HCT116 (cell line): ENCODE measurements around the gene NUCB1. TPM values are rescaled to one million over a fixed set of nuclear protein-coding genes. Genes with fewer than 3 reads are reported as not detected.

Experiments used
- ATAC-seq: fragments of 200-7000 bp; cut with Tn5 transposase; 2 replicates; pipeline ENCODE4 v1.9.1; 2020; ENCODE audit warnings: mild to moderate bottlenecking, moderate library complexity
- BruUV-seq: library from RNA; stranded (reverse); fragments of 400-500 nt; replicated peaks from 2 replicates; lab custom pipeline; 2021; lab: Mats Ljungman, UMichigan
- CTCF ChIA-PET: fragments of 300-600 bp; sonication (Branson Sonifier 250); formaldehyde crosslinking; loops from one replicate; lab custom pipeline; 2021; ENCODE audit warnings: antibody characterized with exemption; lab: Charles Lee
- POLR2A ChIA-PET: fragments of 300-600, 350-600 bp; sonication (Branson Sonifier 250); formaldehyde crosslinking; loops from one replicate; lab custom pipeline; 2021; ENCODE audit warnings: antibody characterized with exemption; lab: Charles Lee
- RAD21 ChIA-PET, 2 experiments: fragments of 300-600 bp; sonication (Branson Sonifier 250); formaldehyde crosslinking; loops; one replicate each; lab custom pipeline; 2023; ENCODE audit warnings: low total read pairs in 2 of 2; ENCODE audit not compliant: uncharacterized antibody in 2 of 2, unreplicated experiment in 2 of 2, low non-redundant PET in 1 of 2; lab: Charles Lee
- DNase-seq: peaks from one replicate; pipeline ENCODE4 v3.0.0-alpha.2; 2010; ENCODE audit warnings: low read depth, low spot score
- H2AFZ ChIP-seq: fragments of 200-600 bp; shearing (Covaris generic), sonication (generic); 2 replicates; pipeline ENCODE4 v1.6.1; 2017; ENCODE audit warnings: low read depth, mixed run types, mixed read lengths, antibody characterized with exemption, low read length; ENCODE audit not compliant: poor library complexity, severe bottlenecking
- H3K27ac ChIP-seq: 2 replicates; pipeline ENCODE4 v1.5.1; 2012; ENCODE audit warnings: low read depth, low read length
- H3K27me3 ChIP-seq: fragments of 200-600 bp; sonication (generic); 2 replicates; pipeline ENCODE4 v1.6.1; 2016; ENCODE audit warnings: mixed run types, low read length, mixed read lengths; ENCODE audit not compliant: insufficient read depth
- H3K36me3 ChIP-seq, 2 experiments: fragments of 200-500 bp in 1 of 2; fragments of 200-600 bp in 1 of 2; sonication (Bioruptor generic) in 1 of 2; sonication (generic) in 1 of 2; 2 replicates each; pipeline versions ENCODE4 v1.5.1 to v1.6.1; 2014 to 2016; ENCODE audit warnings: low read length in 2 of 2, inconsistent platforms in 1 of 2, mixed read lengths in 1 of 2, mixed run types in 1 of 2; ENCODE audit not compliant: insufficient read depth in 2 of 2, control insufficient read depth in 1 of 2
- H3K4me1 ChIP-seq, 2 experiments: fragments of 200-600 bp in 1 of 2; sonication (generic) in 1 of 2; 2 replicates each; pipeline versions ENCODE4 v1.5.1 to v1.6.1; 2012 to 2017; ENCODE audit warnings: low read length in 2 of 2, inconsistent platforms in 1 of 2, mild to moderate bottlenecking in 1 of 2, mixed read lengths in 1 of 2, mixed run types in 1 of 2, moderate library complexity in 1 of 2; ENCODE audit not compliant: insufficient read depth in 2 of 2, control insufficient read depth in 1 of 2
- H3K4me2 ChIP-seq: fragments of 200-600 bp; sonication (generic); 2 replicates; pipeline ENCODE4 v1.6.1; 2017; ENCODE audit warnings: mixed run types, low read length, mixed read lengths
- H3K4me3 ChIP-seq, 2 experiments: fragments of 200-600 bp in 1 of 2; sonication (generic) in 1 of 2; replicated peaks in 1 of 2; 2 replicates each; pipeline ENCODE4 v1.5.1; 2011 to 2016; ENCODE audit warnings: low read length in 2 of 2, control low read depth in 1 of 2, low read depth in 1 of 2, mild to moderate bottlenecking in 1 of 2, mixed read lengths in 1 of 2, mixed run types in 1 of 2
- H3K79me2 ChIP-seq: fragments of 200-600 bp; sonication (generic); 2 replicates; pipeline ENCODE4 v1.6.1; 2017; ENCODE audit warnings: mild to moderate bottlenecking, mixed run types, low read length, moderate library complexity, mixed read lengths; ENCODE audit not compliant: insufficient read depth
- H3K9ac ChIP-seq: fragments of 200-600 bp; sonication (generic); 2 replicates; pipeline ENCODE4 v1.6.1; 2016; ENCODE audit warnings: low read length, mixed read lengths
- H3K9me2 ChIP-seq: fragments of 200-600 bp; sonication (generic), shearing (Covaris generic); 2 replicates; pipeline ENCODE4 v1.6.1; 2017; ENCODE audit warnings: mixed run types, mild to moderate bottlenecking, moderate library complexity; ENCODE audit not compliant: insufficient read depth
- H3K9me3 ChIP-seq, 2 experiments: fragments of 200-500 bp in 1 of 2; fragments of 200-600 bp in 1 of 2; sonication (Bioruptor generic) in 1 of 2; sonication (generic) in 1 of 2; 2 replicates each; pipeline ENCODE4 v1.6.1; 2014 to 2017; ENCODE audit warnings: low read length in 2 of 2, mixed read lengths in 2 of 2, inconsistent platforms in 1 of 2, low read depth in 1 of 2, mild to moderate bottlenecking in 1 of 2, mixed run types in 1 of 2, moderate library complexity in 1 of 2; ENCODE audit not compliant: control insufficient read depth in 1 of 2, insufficient read depth in 1 of 2
- H4K20me1 ChIP-seq: fragments of 200-600 bp; sonication (generic), shearing (Covaris generic); 2 replicates; pipeline ENCODE4 v1.6.1; 2017; ENCODE audit warnings: mixed run types, mild to moderate bottlenecking, moderate library complexity; ENCODE audit not compliant: insufficient read depth
- ELF1 ChIP-seq: IDR thresholded peaks from 2 replicates; pipeline ENCODE4 v1.6.1; 2012; ENCODE audit warnings: low read depth, borderline replicate concordance
- JUND ChIP-seq: IDR thresholded peaks from 2 replicates; pipeline ENCODE4 v1.6.1; 2012
- POLR2A ChIP-seq: IDR thresholded peaks from 2 replicates; pipeline ENCODE4 v1.7.0; 2011; ENCODE audit warnings: borderline replicate concordance; ENCODE audit not compliant: insufficient read depth, insufficient read length; ENCODE audit errors: extremely low read depth
- SP1 ChIP-seq: IDR thresholded peaks from 2 replicates; pipeline ENCODE4 v1.6.1; 2012; ENCODE audit warnings: low read depth
- TCF7L2 ChIP-seq: IDR thresholded peaks from 2 replicates; pipeline ENCODE4 v1.7.0; 2011; ENCODE audit warnings: borderline replicate concordance, inconsistent platforms; ENCODE audit not compliant: insufficient read depth, insufficient read length; ENCODE audit errors: extremely low read depth
- ZFX ChIP-seq: fragments of 450-650 bp; IDR thresholded peaks from 2 replicates; pipeline ENCODE4 v1.6.1; 2017
- ZNF274 ChIP-seq: fragments of 200-500 bp; sonication (Bioruptor generic); IDR thresholded peaks from 2 replicates; pipeline ENCODE4 v1.6.1; 2014; ENCODE audit warnings: mild to moderate bottlenecking, low read depth, low read length, inconsistent platforms
- intact Hi-C: fragments of 100-400 bp; cut with micrococcal nuclease; formaldehyde crosslinking; loops from 2 replicates; pipeline ENCODE4 v1.10.0; 2022
- total RNA-seq: library from RNA; stranded (reverse); gene quantifications from one replicate; pipeline ENCODE4 v1.2.1, GENCODE V29; 2021; ENCODE audit not compliant: unreplicated experiment
- TF ChIP-seq, protein P1 (sequence below): IDR thresholded peaks from 2 replicates; pipeline ENCODE4 v1.6.1; 2011; ENCODE audit warnings: mild to moderate bottlenecking, low read length, moderate library complexity; ENCODE audit not compliant: insufficient replicate concordance; ENCODE audit errors: extremely low read depth
- TF ChIP-seq, protein P2 (sequence below), 3 experiments: fragments of 200-600 bp in 1 of 3; sonication (generic) in 1 of 3; IDR thresholded peaks in 2 of 3; conservative IDR thresholded peaks in 1 of 3; 2 replicates each; pipeline ENCODE4 v1.5.1; 2012 to 2017; ENCODE audit warnings: low read depth in 2 of 3, low read length in 2 of 3, antibody characterized with exemption in 1 of 3, borderline replicate concordance in 1 of 3, control low read depth in 1 of 3, mild to moderate bottlenecking in 1 of 3, mixed read lengths in 1 of 3, mixed run types in 1 of 3, moderate library complexity in 1 of 3; ENCODE audit not compliant: insufficient read depth in 1 of 3
- TF ChIP-seq, protein P3 (sequence below): IDR thresholded peaks from 2 replicates; pipeline ENCODE4 v1.6.1; 2012
- TF ChIP-seq, protein P4 (sequence below): IDR thresholded peaks from 2 replicates; pipeline ENCODE4 v1.6.1; 2012; ENCODE audit warnings: low read depth

The NUCB1 gene
- total RNA-seq, 1 experiment from 2014 or later: 88.8 TPM

DNA sequence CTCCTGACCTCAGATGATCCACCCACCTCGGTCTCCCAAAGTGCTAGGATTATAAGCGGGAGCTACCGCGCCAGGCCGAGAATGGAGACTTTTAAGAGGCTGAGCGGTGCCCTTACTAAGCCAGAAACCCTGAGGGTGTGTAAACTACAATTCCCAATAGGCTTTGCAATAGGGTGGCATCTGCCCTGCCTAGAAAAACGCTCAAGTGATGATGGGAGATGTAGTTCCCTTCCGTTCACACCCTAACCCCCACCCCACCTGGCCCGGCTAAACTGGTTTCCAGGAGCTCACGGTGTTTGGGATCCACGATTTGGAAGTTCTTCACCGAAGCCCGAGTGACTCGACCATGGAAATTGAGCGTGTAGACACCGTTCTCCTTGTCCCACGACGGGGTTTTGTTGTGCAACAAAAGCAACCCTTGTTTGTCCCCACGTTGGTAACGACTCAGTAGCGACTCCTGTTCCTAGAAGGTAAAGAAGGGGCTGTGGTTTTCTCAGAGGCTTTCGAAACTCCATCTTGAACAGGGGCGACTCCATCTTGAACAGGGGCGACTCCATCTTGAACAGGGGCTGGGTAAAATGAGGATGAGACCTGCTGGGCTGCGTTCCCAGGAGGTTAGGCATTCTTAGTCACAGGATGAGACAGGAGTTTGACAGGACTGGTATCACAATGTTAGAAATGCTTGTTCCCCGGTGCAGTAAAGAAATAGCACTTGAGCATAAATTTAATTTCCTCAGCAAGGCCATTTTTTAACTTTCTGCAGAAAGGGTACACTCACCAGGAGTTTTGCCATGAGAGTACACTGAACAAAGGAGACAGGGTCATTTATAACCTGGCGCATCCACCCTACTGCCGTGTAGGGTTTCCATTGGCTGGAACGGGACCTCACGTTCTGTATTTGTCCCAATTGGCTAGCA is 18.1 kb upstream of the NUCB1 start:
- intact Hi-C loops: no loop called here
- RAD21 ChIA-PET: no interaction called here
- H3K9me2 ChIP-seq: no peaks in the 10 kb centered on the region
- TF ChIP-seq TCF7L2 (no peak), POLR2A (no peak), JUND (no peak), ELF1 (no peak), ZFX (no peak), ZNF274 (no peak), SP1 (no peak)
- TF ChIP-seq, protein P1, sequence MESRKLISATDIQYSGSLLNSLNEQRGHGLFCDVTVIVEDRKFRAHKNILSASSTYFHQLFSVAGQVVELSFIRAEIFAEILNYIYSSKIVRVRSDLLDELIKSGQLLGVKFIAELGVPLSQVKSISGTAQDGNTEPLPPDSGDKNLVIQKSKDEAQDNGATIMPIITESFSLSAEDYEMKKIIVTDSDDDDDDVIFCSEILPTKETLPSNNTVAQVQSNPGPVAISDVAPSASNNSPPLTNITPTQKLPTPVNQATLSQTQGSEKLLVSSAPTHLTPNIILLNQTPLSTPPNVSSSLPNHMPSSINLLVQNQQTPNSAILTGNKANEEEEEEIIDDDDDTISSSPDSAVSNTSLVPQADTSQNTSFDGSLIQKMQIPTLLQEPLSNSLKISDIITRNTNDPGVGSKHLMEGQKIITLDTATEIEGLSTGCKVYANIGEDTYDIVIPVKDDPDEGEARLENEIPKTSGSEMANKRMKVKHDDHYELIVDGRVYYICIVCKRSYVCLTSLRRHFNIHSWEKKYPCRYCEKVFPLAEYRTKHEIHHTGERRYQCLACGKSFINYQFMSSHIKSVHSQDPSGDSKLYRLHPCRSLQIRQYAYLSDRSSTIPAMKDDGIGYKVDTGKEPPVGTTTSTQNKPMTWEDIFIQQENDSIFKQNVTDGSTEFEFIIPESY: no peak
- TF ChIP-seq, protein P2, sequence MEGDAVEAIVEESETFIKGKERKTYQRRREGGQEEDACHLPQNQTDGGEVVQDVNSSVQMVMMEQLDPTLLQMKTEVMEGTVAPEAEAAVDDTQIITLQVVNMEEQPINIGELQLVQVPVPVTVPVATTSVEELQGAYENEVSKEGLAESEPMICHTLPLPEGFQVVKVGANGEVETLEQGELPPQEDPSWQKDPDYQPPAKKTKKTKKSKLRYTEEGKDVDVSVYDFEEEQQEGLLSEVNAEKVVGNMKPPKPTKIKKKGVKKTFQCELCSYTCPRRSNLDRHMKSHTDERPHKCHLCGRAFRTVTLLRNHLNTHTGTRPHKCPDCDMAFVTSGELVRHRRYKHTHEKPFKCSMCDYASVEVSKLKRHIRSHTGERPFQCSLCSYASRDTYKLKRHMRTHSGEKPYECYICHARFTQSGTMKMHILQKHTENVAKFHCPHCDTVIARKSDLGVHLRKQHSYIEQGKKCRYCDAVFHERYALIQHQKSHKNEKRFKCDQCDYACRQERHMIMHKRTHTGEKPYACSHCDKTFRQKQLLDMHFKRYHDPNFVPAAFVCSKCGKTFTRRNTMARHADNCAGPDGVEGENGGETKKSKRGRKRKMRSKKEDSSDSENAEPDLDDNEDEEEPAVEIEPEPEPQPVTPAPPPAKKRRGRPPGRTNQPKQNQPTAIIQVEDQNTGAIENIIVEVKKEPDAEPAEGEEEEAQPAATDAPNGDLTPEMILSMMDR (IDR thresholded peaks at IDR 0.05 in 2 of 3, conservative IDR thresholded peaks at IDR 0.05 in 1 of 3; ENCODE audit: borderline replicate concordance in 1 of 3, insufficient read depth in 1 of 3, low read depth in 2 of 3, low read length in 2 of 3): no peak
- TF ChIP-seq, protein P3, sequence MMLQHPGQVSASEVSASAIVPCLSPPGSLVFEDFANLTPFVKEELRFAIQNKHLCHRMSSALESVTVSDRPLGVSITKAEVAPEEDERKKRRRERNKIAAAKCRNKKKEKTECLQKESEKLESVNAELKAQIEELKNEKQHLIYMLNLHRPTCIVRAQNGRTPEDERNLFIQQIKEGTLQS: no peak
- TF ChIP-seq, protein P4, sequence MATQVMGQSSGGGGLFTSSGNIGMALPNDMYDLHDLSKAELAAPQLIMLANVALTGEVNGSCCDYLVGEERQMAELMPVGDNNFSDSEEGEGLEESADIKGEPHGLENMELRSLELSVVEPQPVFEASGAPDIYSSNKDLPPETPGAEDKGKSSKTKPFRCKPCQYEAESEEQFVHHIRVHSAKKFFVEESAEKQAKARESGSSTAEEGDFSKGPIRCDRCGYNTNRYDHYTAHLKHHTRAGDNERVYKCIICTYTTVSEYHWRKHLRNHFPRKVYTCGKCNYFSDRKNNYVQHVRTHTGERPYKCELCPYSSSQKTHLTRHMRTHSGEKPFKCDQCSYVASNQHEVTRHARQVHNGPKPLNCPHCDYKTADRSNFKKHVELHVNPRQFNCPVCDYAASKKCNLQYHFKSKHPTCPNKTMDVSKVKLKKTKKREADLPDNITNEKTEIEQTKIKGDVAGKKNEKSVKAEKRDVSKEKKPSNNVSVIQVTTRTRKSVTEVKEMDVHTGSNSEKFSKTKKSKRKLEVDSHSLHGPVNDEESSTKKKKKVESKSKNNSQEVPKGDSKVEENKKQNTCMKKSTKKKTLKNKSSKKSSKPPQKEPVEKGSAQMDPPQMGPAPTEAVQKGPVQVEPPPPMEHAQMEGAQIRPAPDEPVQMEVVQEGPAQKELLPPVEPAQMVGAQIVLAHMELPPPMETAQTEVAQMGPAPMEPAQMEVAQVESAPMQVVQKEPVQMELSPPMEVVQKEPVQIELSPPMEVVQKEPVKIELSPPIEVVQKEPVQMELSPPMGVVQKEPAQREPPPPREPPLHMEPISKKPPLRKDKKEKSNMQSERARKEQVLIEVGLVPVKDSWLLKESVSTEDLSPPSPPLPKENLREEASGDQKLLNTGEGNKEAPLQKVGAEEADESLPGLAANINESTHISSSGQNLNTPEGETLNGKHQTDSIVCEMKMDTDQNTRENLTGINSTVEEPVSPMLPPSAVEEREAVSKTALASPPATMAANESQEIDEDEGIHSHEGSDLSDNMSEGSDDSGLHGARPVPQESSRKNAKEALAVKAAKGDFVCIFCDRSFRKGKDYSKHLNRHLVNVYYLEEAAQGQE: no peak
- TF ChIP-seq, all 23 proteins: peak for 0
- H3K4me3 ChIP-seq: no peak overlapping the region
- H3K9me3 ChIP-seq: no peaks in the 10 kb centered on the region
- no peak overlapping the region for H3K4me2 ChIP-seq
- ChIA-PET CTCF (no interaction called here), POLR2A (interaction anchor here (0.7 to 2.1 kb wide), 2 partner anchors 10 to 735 kb away, joined by 4 to 8 read pairs; partner anchors contain the start of gene PPP1R15A)
- DNase-seq (no peak), ATAC-seq (peak; percentile 88)
- no peaks in the 10 kb centered on the region for H3K27me3 ChIP-seq
- H3K4me1 ChIP-seq: no peaks in the 10 kb centered on the region
- no peaks in the 10 kb centered on the region for H3K36me3 ChIP-seq
- no peak overlapping the region for H3K9ac ChIP-seq
- H2AFZ ChIP-seq: no peak overlapping the region
- no peaks in the 10 kb centered on the region for H3K79me2 ChIP-seq
- H3K27ac ChIP-seq: no peak overlapping the region
- BruUV-seq: no TSS peak
- no peaks in the 10 kb centered on the region for H4K20me1 ChIP-seq
